ENCODE measurements around the gene OR1I1.

Gene OR1I1

DNA sequence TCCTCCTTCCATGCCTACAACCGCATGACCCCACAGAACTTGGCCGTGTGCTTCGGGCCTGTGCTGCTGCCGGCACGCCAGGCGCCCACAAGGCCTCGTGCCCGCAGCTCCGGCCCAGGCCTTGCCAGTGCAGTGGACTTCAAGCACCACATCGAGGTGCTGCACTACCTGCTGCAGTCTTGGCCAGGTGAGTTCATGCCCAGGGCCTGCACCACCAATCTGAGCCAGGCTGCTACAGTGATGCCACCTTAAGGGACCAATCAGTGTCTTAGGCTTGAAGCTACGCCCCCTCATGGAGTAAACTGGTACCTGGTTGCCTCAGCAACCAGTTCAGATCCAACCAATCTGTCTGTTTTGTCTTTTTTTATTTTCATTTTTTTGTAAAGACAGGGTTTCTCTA is 30.4 kb downstream of the OR1I1 start:
- Histone ChIP-seq H3K9me3 (ENCODE audit: control insufficient read depth, insufficient read depth, low read length) (no peaks in the 10 kb centered on the region), H3F3A (ENCODE audit: control insufficient read depth, insufficient read depth) (no peaks in the 10 kb centered on the region), H3K4me3 (ENCODE audit: low read length) (no peak overlapping the region), H4K20me1 (ENCODE audit: control insufficient read depth, insufficient read depth, low read depth, low read length) (no peaks in the 10 kb centered on the region), H3K4me1 (ENCODE audit: control insufficient read depth, low read length) (no peaks in the 10 kb centered on the region), H3K9me2 (replicated peaks; ENCODE audit: control insufficient read depth, low read length) (no peaks in the 10 kb centered on the region), H3K79me2 (ENCODE audit: control insufficient read depth, low read length) (no peaks in the 10 kb centered on the region), H3K4me2 (ENCODE audit: low read length) (no peak overlapping the region), H3K27ac (ENCODE audit: low read depth, low read length) (no peak overlapping the region), H3K27me3 (ENCODE audit: control insufficient read depth, low read length) (no peaks in the 10 kb centered on the region), H3K36me3 (ENCODE audit: control insufficient read depth, low read length) (peaks cover 25% of the 10 kb centered on the region)
- TF ChIP-seq, protein P1, sequence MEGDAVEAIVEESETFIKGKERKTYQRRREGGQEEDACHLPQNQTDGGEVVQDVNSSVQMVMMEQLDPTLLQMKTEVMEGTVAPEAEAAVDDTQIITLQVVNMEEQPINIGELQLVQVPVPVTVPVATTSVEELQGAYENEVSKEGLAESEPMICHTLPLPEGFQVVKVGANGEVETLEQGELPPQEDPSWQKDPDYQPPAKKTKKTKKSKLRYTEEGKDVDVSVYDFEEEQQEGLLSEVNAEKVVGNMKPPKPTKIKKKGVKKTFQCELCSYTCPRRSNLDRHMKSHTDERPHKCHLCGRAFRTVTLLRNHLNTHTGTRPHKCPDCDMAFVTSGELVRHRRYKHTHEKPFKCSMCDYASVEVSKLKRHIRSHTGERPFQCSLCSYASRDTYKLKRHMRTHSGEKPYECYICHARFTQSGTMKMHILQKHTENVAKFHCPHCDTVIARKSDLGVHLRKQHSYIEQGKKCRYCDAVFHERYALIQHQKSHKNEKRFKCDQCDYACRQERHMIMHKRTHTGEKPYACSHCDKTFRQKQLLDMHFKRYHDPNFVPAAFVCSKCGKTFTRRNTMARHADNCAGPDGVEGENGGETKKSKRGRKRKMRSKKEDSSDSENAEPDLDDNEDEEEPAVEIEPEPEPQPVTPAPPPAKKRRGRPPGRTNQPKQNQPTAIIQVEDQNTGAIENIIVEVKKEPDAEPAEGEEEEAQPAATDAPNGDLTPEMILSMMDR (IDR thresholded peaks at IDR 0.05; ENCODE audit: low read depth, low read length, poor library complexity, severe bottlenecking) = peak; percentile 47
- TF ChIP-seq EZH2phosphoT487 (IDR thresholded peaks at IDR 0.05; ENCODE audit: borderline replicate concordance, low read length) = no peak

DNA sequence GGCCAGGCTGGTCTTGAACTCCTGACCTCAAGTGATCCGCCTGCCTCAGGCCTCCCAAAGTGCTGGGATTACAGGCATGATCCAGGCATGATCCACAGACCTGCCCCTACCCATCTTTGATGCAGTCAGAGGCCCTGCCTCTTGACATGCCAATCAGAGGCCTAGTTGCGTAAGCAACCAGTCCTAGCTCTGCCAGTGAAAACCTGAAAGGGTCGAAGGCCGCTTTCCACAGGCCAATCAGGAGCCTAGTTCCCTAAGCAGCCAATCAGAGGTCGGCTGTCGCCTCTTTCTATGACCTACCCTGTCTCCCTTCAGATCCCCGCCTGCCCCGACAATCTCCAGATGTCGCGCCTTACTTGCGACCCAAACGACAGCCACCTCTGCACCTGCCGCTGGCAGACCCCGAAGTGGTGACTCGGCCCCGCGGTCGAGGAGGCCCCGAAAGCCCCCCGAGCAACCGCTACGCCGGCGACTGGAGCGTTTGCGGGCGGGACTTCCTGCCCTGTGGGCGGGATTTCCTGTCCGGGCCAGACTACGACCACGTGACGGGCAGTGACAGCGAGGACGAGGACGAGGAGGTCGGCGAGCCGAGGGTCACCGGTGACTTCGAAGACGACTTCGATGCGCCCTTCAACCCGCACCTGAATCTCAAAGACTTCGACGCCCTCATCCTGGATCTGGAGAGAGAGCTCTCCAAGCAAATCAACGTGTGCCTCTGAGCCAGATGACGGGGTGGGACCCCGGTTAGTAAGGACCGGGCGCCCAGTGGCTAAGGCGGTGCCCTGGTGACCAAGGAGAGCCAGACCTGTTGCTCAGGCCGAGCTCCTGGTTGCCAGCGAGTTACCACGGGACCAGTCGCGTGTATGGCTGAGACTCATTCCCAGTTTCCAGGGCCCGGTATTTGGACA is 31.5 kb downstream of the OR1I1 start:
- Histone ChIP-seq H3K9me2 (replicated peaks; ENCODE audit: control insufficient read depth, low read length) (no peaks in the 10 kb centered on the region), H3K27ac (ENCODE audit: low read depth, low read length) (no peak overlapping the region), H4K20me1 (ENCODE audit: control insufficient read depth, insufficient read depth, low read depth, low read length) (no peaks in the 10 kb centered on the region), H3K4me2 (ENCODE audit: low read length) (no peak overlapping the region), H3K4me1 (ENCODE audit: control insufficient read depth, low read length) (no peaks in the 10 kb centered on the region), H3K27me3 (ENCODE audit: control insufficient read depth, low read length) (no peaks in the 10 kb centered on the region), H3K36me3 (ENCODE audit: control insufficient read depth, low read length) (peaks cover 34% of the 10 kb centered on the region), H3K79me2 (ENCODE audit: control insufficient read depth, low read length) (no peaks in the 10 kb centered on the region), H3K9me3 (ENCODE audit: control insufficient read depth, insufficient read depth, low read length) (no peaks in the 10 kb centered on the region), H3K4me3 (ENCODE audit: low read length) (no peak overlapping the region), H3F3A (ENCODE audit: control insufficient read depth, insufficient read depth) (no peaks in the 10 kb centered on the region)
- TF ChIP-seq, protein P1 (IDR thresholded peaks at IDR 0.05; ENCODE audit: low read depth, low read length, poor library complexity, severe bottlenecking) = no peak
- no peak for TF ChIP-seq EZH2phosphoT487 (IDR thresholded peaks at IDR 0.05; ENCODE audit: borderline replicate concordance, low read length)

DNA sequence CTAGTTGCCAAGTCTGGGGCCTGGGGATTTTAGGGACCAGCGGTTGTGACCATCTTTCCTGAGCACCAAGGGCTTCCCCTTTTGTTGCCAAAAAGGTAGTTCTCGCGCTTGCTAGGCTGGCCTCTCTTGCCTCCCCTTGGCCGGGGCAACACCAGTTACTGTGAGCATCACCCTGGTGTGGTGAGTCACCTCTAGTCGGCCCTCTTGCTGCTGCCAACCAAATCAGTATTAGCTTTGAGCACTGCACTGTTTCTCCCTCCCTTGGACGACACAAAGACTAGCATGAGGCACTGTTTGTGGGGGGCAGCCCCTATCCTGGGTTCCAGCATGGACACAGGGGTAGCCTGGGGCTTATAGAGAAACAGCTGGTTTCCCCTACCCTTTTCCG is 32.1 kb downstream of the OR1I1 start:
- Histone ChIP-seq H3K4me2 (ENCODE audit: low read length) (no peak overlapping the region), H3K4me1 (ENCODE audit: control insufficient read depth, low read length) (no peaks in the 10 kb centered on the region), H3K27me3 (ENCODE audit: control insufficient read depth, low read length) (no peaks in the 10 kb centered on the region), H3K79me2 (ENCODE audit: control insufficient read depth, low read length) (no peaks in the 10 kb centered on the region), H3K27ac (ENCODE audit: low read depth, low read length) (no peak overlapping the region), H4K20me1 (ENCODE audit: control insufficient read depth, insufficient read depth, low read depth, low read length) (no peaks in the 10 kb centered on the region), H3K9me2 (replicated peaks; ENCODE audit: control insufficient read depth, low read length) (no peaks in the 10 kb centered on the region), H3K9me3 (ENCODE audit: control insufficient read depth, insufficient read depth, low read length) (no peaks in the 10 kb centered on the region; the same call in 1 of the 2 replicates), H3K4me3 (ENCODE audit: low read length) (no peak overlapping the region), H3F3A (ENCODE audit: control insufficient read depth, insufficient read depth) (no peaks in the 10 kb centered on the region), H3K36me3 (ENCODE audit: control insufficient read depth, low read length) (peaks cover 41% of the 10 kb centered on the region)
- TF ChIP-seq, protein P1 (IDR thresholded peaks at IDR 0.05; ENCODE audit: low read depth, low read length, poor library complexity, severe bottlenecking) = no peak
- TF ChIP-seq EZH2phosphoT487 (IDR thresholded peaks at IDR 0.05; ENCODE audit: borderline replicate concordance, low read length) = no peak
